IMR-90 (cell line): Measurements from ENCODE around the gene GNRH2.

Experiments used
- BHLHE40 ChIP-seq: fragments of 150-350 bp; IDR thresholded peaks from 2 replicates; pipeline ENCODE4 v1.6.1; 2016; ENCODE audit warnings: mild to moderate bottlenecking, low read depth, low read length
- CEBPB ChIP-seq: IDR thresholded peaks from 2 replicates; pipeline ENCODE4 v1.6.1; 2012; ENCODE audit warnings: low read depth, low read length, improper control_type of control experiment
- CHD1 ChIP-seq: IDR thresholded peaks from 2 replicates; pipeline ENCODE4 v1.6.1; 2012; ENCODE audit warnings: low read depth, low read length, improper control_type of control experiment
- CTCF ChIP-seq: conservative IDR thresholded peaks from 2 replicates; pipeline ENCODE4 v1.5.1; 2012; ENCODE audit warnings: mild to moderate bottlenecking, low read depth, low read length, improper control_type of control experiment
- ELK1 ChIP-seq: fragments of 150-350 bp; IDR thresholded peaks from 2 replicates; pipeline ENCODE4 v1.6.1; 2016; ENCODE audit warnings: low read depth, mild to moderate bottlenecking, low read length, moderate library complexity, borderline replicate concordance
- FOS ChIP-seq: fragments of 150-350 bp; IDR thresholded peaks from 2 replicates; pipeline ENCODE4 v1.6.1; 2016; ENCODE audit warnings: low read depth, low read length
- MAFK ChIP-seq: IDR thresholded peaks from 2 replicates; pipeline ENCODE4 v1.6.1; 2012; ENCODE audit warnings: low read depth, low read length, improper control_type of control experiment
- MXI1 ChIP-seq: IDR thresholded peaks from 2 replicates; pipeline ENCODE4 v1.6.1; 2012; ENCODE audit warnings: low read depth, mild to moderate bottlenecking, low read length, moderate library complexity, borderline replicate concordance
- POLR2A ChIP-seq: IDR thresholded peaks from 2 replicates; pipeline ENCODE4 v1.6.1; 2012; ENCODE audit warnings: mild to moderate bottlenecking, low read depth, low read length
- RAD21 ChIP-seq: IDR thresholded peaks from 2 replicates; pipeline ENCODE4 v1.6.1; 2012; ENCODE audit warnings: low read length, improper control_type of control experiment
- RCOR1 ChIP-seq: IDR thresholded peaks from 2 replicates; pipeline ENCODE4 v1.6.1; 2012; ENCODE audit warnings: mild to moderate bottlenecking, low read length, improper control_type of control experiment; ENCODE audit not compliant: insufficient replicate concordance
- RFX5 ChIP-seq: IDR thresholded peaks from 2 replicates; pipeline ENCODE4 v1.8.0; 2012; ENCODE audit warnings: low read depth, mild to moderate bottlenecking, low read length, moderate library complexity
- SMC3 ChIP-seq: fragments of 150-350 bp; IDR thresholded peaks from 2 replicates; pipeline ENCODE4 v1.6.1; 2016; ENCODE audit warnings: low read depth, mild to moderate bottlenecking, antibody characterized with exemption, low read length, moderate library complexity
- USF2 ChIP-seq: fragments of 150-350 bp; IDR thresholded peaks from 2 replicates; pipeline ENCODE4 v1.6.1; 2017; ENCODE audit warnings: mild to moderate bottlenecking, antibody characterized with exemption, low read length, low read depth

GRCh38 chr20:3045042-3045815 is 1.8 kb downstream of the GNRH2 start:
- no peak for TF ChIP-seq SMC3
- peak; percentile 75 for TF ChIP-seq CEBPB
- no peak for TF ChIP-seq MXI1
- no peak for TF ChIP-seq CTCF
- no peak for TF ChIP-seq POLR2A
- no peak for TF ChIP-seq RCOR1
- TF ChIP-seq USF2, result no peak
- TF ChIP-seq BHLHE40, result no peak
- TF ChIP-seq FOS, result no peak
- TF ChIP-seq MAFK, result no peak
- TF ChIP-seq RFX5, result no peak
- TF ChIP-seq CHD1, result no peak
- no peak for TF ChIP-seq ELK1
- TF ChIP-seq RAD21, result no peak
